HepG2 (cell line): ENCODE measurements around the gene RRAS2. TPM values are rescaled to one million over a fixed set of nuclear protein-coding genes. Genes with fewer than 3 reads are reported as not detected.

Experiments
- ATAC-seq: fragments of 200-7000 bp; cut with Tn5 transposase; 3 replicates; pipeline ENCODE4 v1.9.1; 2020; ENCODE audit warnings: mild to moderate bottlenecking, moderate library complexity
- BruUV-seq: library from RNA; stranded (reverse); fragments of 400-500 nt; replicated peaks from 2 replicates; lab custom pipeline; 2021; lab: Mats Ljungman, UMichigan
- CTCF ChIA-PET: fragments of 300-600 bp; formaldehyde crosslinking; extraction: SDS; loops from one replicate; lab custom pipeline; 2021; ENCODE audit warnings: low total read pairs, inconsistent platforms, low intra/inter-chr PET ratio; lab: Yijun Ruan, JAX
- POLR2A ChIA-PET: fragments of 350-600 bp; sonication (Branson Sonifier 250); formaldehyde crosslinking; loops from one replicate; lab custom pipeline; 2020; ENCODE audit warnings: antibody characterized with exemption, inconsistent platforms; lab: Yijun Ruan, JAX
- DNase-seq: peaks from one replicate; pipeline ENCODE4 v3.0.0-alpha.2; 2015; ENCODE audit warnings: low spot score
- FAIRE-seq: peaks from 3 replicates; lab custom pipeline; 2011; peaks lifted over from hg19 to GRCh38; lab: Jason Lieb, UNC
- H2AFZ ChIP-seq: one replicate; pipeline ENCODE4 v1.6.1; 2011; ENCODE audit warnings: low read length, inconsistent platforms
- H3K27ac ChIP-seq: fragments of 300-600 bp; 3 replicates; pipeline ENCODE4 v1.8.0; 2011; ENCODE audit warnings: mixed run types, mild to moderate bottlenecking, mixed read lengths, low read length, inconsistent platforms; ENCODE audit not compliant: insufficient read depth; ENCODE audit errors: extremely low read length
- H3K27me3 ChIP-seq, 2 experiments: fragments of 200-600 bp in 1 of 2; 2 replicates in 1 of 2; 3 replicates in 1 of 2; pipeline versions ENCODE4 v1.6.0 to v1.8.0; 2011; ENCODE audit warnings: low read length in 2 of 2, mild to moderate bottlenecking in 2 of 2, moderate library complexity in 2 of 2, inconsistent platforms in 1 of 2; ENCODE audit not compliant: insufficient read depth in 2 of 2, control insufficient read depth in 1 of 2
- H3K36me3 ChIP-seq, 2 experiments: fragments of 200-600 bp in 1 of 2; replicated peaks in 1 of 2; 2 replicates in 1 of 2; 3 replicates in 1 of 2; pipeline versions ENCODE4 v1.5.1 to v1.8.0; 2011; ENCODE audit warnings: low read length in 2 of 2, inconsistent platforms in 1 of 2; ENCODE audit not compliant: insufficient read depth in 2 of 2, control insufficient read depth in 1 of 2
- H3K4me1 ChIP-seq: 2 replicates; pipeline ENCODE4 v1.5.1; 2012; ENCODE audit warnings: low read length, inconsistent platforms; ENCODE audit not compliant: insufficient read depth
- H3K4me2 ChIP-seq: 2 replicates; pipeline ENCODE4 v1.6.0; 2011; ENCODE audit warnings: low read depth, low read length, inconsistent platforms
- H3K4me3 ChIP-seq, 3 experiments: fragments of 200-600 bp in 1 of 3; sonication (generic), shearing (Covaris generic) in 1 of 3; replicated peaks in 1 of 3; 2 replicates each; pipeline ENCODE4 v1.5.1; 2011 to 2016; ENCODE audit warnings: low read length in 3 of 3, inconsistent platforms in 2 of 3, low read depth in 2 of 3, mild to moderate bottlenecking in 2 of 3, control low read depth in 1 of 3, mixed read lengths in 1 of 3; ENCODE audit not compliant: insufficient read depth in 1 of 3
- H3K79me2 ChIP-seq: one replicate; pipeline ENCODE4 v1.6.1; 2011; ENCODE audit warnings: low read length, inconsistent platforms; ENCODE audit not compliant: insufficient read depth
- H3K9ac ChIP-seq: 2 replicates; pipeline ENCODE4 v1.6.0; 2011; ENCODE audit warnings: mild to moderate bottlenecking, low read depth, low read length, inconsistent platforms; ENCODE audit not compliant: insufficient read depth
- H3K9me3 ChIP-seq: 2 replicates; pipeline ENCODE4 v1.5.1; 2012; ENCODE audit warnings: mild to moderate bottlenecking, low read length
- H4K20me1 ChIP-seq: 2 replicates; pipeline ENCODE4 v1.6.0; 2011; ENCODE audit warnings: inconsistent platforms, mild to moderate bottlenecking, low read length, moderate library complexity; ENCODE audit not compliant: insufficient read depth
- KLF6 ChIP-seq: IDR thresholded peaks from 2 replicates; pipeline ENCODE4 v1.8.0; 2016; ENCODE audit warnings: missing biosample characterization, missing genetic modification reagents
- NFIB ChIP-seq: sonication (generic); formaldehyde crosslinking; IDR thresholded peaks from 2 replicates; pipeline ENCODE4 v1.9.0; 2021; ENCODE audit warnings: missing genetic modification reagents, mild to moderate bottlenecking, borderline replicate concordance
- RBFOX2 ChIP-seq: fragments of 200-400 bp; formaldehyde crosslinking; IDR thresholded peaks from 2 replicates; pipeline ENCODE4 v1.6.1; 2017; ENCODE audit warnings: low read depth, mild to moderate bottlenecking, low read length
- RBM22 ChIP-seq: fragments of 200-400 bp; formaldehyde crosslinking; optimal IDR thresholded peaks from 2 replicates; pipeline ENCODE3; 2017; ENCODE audit warnings: mild to moderate bottlenecking, low read length, moderate library complexity
- ZNF160 ChIP-seq: sonication (generic); formaldehyde crosslinking; IDR thresholded peaks from 2 replicates; pipeline ENCODE4 v1.8.0; 2022; ENCODE audit warnings: mild to moderate bottlenecking, inconsistent platforms, missing genetic modification reagents
- ZNF589 ChIP-seq: sonication (generic); formaldehyde crosslinking; conservative IDR thresholded peaks from 2 replicates; pipeline ENCODE4 v1.8.0; 2022; ENCODE audit warnings: mild to moderate bottlenecking, moderate library complexity, missing genetic modification reagents
- in situ Hi-C: cut with HindIII; loops from 2 replicates; pipeline ENCODE4 v1.10.0; 2017; ENCODE audit warnings: low pct_unique_long_range_greater_than_20kb; ENCODE audit not compliant: extremely low pct_ligation_motif_present
- intact Hi-C: fragments of 100-400 bp; cut with micrococcal nuclease; formaldehyde crosslinking; loops from one replicate; pipeline ENCODE4 v1.10.0; 2022; ENCODE audit not compliant: unreplicated experiment
- polyA plus RNA-seq, 8 experiments: library from polyadenylated mRNA; depleted of rRNA in 3 of 8; stranded (reverse) in 7 of 8; unstranded in 1 of 8; fragments of >200 nt; fragmentation: Illumina TruSeq in 4 of 8; extraction: Trizol in 4 of 8; gene quantifications; 2 replicates each; pipeline versions ENCODE4 v1.2.1 to v1.2.3, GENCODE V29; 2011 to 2016; ENCODE audit warnings: low read depth in 4 of 8, missing spikeins in 1 of 8, mixed read lengths in 1 of 8; ENCODE audit not compliant: insufficient read depth in 1 of 8
- total RNA-seq, 5 experiments: library from RNA; depleted of rRNA; stranded (reverse); fragments of >200 nt; fragmentation: Illumina TruSeq; extraction: Trizol; gene quantifications; 2 replicates each; pipeline ENCODE4 v1.2.3, GENCODE V29; 2016; ENCODE audit warnings: low read depth in 1 of 5
- TF ChIP-seq, protein P1 (sequence below): sonication (generic); formaldehyde crosslinking; IDR thresholded peaks from 2 replicates; pipeline ENCODE4 v1.4.0; 2020; ENCODE audit warnings: missing genetic modification reagents
- TF ChIP-seq, protein P2 (sequence below): sonication (generic); formaldehyde crosslinking; IDR thresholded peaks from 2 replicates; pipeline ENCODE4 v1.4.0; 2020; ENCODE audit warnings: missing genetic modification reagents

The RRAS2 gene
- total and polyA plus RNA-seq, 2 of the 13 experiments (the other 11 are each of a cell fraction or from before 2014, with no cell fraction given): 19.0 to 44.1 TPM

DNA sequence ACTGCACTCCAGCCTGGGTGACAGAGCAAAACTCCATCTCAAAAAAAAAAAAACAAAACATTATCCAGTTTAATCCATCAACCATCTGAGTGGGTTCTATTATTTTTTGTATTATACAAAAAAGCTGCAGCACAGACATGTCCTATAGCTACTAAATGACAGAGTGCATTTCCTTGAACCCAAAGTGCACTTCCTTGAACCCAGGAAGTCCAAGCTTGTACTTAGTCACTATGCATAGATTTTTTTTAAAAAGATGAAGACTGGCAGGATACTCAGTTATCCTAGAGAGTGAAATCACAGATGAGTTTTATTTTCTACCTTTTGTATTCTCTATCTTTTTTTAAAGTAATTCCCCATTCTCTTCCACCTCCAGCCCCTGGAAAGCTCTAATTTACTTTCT lies 8.0 kb upstream of the RRAS2 start:
- ChIA-PET POLR2A (no interaction called here), CTCF (no interaction called here)
- H3K9me3 ChIP-seq: no peaks in the 10 kb centered on the region
- H3K4me3 ChIP-seq: no peak overlapping the region
- H4K20me1 ChIP-seq: no peaks in the 10 kb centered on the region
- no peak for ATAC-seq
- peaks cover 6% of the 10 kb centered on the region; the same call in 1 of the 2 replicates for H3K4me1 ChIP-seq
- no peak overlapping the region for H3K9ac ChIP-seq
- H3K27ac ChIP-seq: no peak overlapping the region
- intact Hi-C loops: no loop called here
- FAIRE-seq: no peak
- no peaks in the 10 kb centered on the region for H3K79me2 ChIP-seq
- H3K36me3 ChIP-seq: no peaks in the 10 kb centered on the region
- no peak for DNase-seq
- no peak overlapping the region for H3K4me2 ChIP-seq
- in situ Hi-C loops: no loop called here
- no peak overlapping the region for H2AFZ ChIP-seq
- TF ChIP-seq, protein P1, sequence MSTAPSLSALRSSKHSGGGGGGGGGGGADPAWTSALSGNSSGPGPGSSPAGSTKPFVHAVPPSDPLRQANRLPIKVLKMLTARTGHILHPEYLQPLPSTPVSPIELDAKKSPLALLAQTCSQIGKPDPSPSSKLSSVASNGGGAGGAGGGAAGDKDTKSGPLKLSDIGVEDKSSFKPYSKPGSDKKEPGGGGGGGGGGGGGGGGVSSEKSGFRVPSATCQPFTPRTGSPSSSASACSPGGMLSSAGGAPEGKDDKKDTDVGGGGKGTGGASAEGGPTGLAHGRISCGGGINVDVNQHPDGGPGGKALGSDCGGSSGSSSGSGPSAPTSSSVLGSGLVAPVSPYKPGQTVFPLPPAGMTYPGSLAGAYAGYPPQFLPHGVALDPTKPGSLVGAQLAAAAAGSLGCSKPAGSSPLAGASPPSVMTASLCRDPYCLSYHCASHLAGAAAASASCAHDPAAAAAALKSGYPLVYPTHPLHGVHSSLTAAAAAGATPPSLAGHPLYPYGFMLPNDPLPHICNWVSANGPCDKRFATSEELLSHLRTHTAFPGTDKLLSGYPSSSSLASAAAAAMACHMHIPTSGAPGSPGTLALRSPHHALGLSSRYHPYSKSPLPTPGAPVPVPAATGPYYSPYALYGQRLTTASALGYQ (CRISPR knock-in tag): no peak
- no peak for TF ChIP-seq ZNF160 (CRISPR knock-in tag)
- TF ChIP-seq RBM22: no peak
- no peak for TF ChIP-seq NFIB (CRISPR knock-in tag)
- TF ChIP-seq, protein P2, sequence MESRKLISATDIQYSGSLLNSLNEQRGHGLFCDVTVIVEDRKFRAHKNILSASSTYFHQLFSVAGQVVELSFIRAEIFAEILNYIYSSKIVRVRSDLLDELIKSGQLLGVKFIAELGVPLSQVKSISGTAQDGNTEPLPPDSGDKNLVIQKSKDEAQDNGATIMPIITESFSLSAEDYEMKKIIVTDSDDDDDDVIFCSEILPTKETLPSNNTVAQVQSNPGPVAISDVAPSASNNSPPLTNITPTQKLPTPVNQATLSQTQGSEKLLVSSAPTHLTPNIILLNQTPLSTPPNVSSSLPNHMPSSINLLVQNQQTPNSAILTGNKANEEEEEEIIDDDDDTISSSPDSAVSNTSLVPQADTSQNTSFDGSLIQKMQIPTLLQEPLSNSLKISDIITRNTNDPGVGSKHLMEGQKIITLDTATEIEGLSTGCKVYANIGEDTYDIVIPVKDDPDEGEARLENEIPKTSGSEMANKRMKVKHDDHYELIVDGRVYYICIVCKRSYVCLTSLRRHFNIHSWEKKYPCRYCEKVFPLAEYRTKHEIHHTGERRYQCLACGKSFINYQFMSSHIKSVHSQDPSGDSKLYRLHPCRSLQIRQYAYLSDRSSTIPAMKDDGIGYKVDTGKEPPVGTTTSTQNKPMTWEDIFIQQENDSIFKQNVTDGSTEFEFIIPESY: no peak
- no peak for TF ChIP-seq ZNF589 (CRISPR knock-in tag)
- TF ChIP-seq RBFOX2: no peak
- TF ChIP-seq KLF6 (CRISPR knock-in tag): no peak
- peaks cover 0 to 7% of the 10 kb centered on the region in 2 experiments; a peak in 2 of 5 replicates for H3K27me3 ChIP-seq
- no TSS peak for BruUV-seq
